Breast epithelium (tissue), 3 donors: ENCODE measurements around the gene BRD7.

ENCODE experiments used
- POLR2A ChIP-seq: fragments of 450-650 bp; IDR thresholded peaks from one replicate; pipeline ENCODE4 v1.6.1; 2016; ENCODE audit warnings: antibody characterized with exemption, mild to moderate bottlenecking, moderate library complexity
- POLR2AphosphoS5 ChIP-seq, 3 donors: sonication (generic); formaldehyde crosslinking; IDR thresholded peaks; one replicate each; pipeline ENCODE4 v1.6.1; 2017; ENCODE audit warnings: antibody characterized with exemption in 3 of 3
- TF ChIP-seq, protein P1 (sequence below), 3 donors: fragments of 450-650 bp; IDR thresholded peaks; one replicate each; pipeline ENCODE4 v1.5.1; 2016 to 2017; ENCODE audit warnings: antibody characterized with exemption in 3 of 3, mild to moderate bottlenecking in 3 of 3, moderate library complexity in 3 of 3

DNA sequence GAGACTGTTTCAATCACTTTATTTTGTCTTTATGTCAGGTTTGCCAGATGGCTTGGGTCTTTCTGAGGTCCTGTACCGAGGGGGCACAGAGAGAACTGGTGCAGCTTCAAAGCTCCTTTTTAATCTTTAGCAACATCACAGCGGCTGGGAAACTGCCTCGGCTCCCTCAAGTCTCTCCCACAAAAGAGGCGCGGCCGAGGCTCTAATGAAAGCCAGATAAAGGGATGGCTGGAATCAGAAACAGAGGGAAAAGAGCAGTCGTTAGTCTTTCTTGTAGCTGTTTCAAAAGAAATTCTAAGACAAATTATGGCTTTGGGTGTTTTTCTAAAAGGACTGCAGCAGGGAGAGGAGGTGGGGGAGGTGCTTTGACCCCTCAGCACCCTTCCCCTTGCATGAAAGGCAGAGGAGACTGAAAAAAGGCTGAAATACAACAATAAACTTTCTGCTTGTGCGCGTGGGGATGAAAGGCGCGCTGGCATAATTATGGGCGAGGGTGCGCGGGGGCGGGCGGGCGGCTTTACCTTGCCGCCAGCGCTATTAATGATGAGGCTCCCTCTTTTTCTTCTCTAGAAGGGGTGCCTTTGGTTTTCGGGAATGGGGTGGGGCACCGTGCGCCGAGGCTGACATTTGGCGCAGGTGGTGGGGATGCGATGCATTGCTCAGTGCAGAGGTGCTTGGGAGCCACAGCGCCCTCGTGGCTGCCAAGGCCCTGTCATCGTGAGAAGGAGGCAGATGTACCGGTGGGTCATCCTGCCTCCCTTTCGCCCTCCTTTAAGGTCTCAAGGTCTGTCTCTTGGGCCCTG lies 22.3 kb upstream of the BRD7 start:
- TF ChIP-seq POLR2A = no peak
- TF ChIP-seq, protein P1, sequence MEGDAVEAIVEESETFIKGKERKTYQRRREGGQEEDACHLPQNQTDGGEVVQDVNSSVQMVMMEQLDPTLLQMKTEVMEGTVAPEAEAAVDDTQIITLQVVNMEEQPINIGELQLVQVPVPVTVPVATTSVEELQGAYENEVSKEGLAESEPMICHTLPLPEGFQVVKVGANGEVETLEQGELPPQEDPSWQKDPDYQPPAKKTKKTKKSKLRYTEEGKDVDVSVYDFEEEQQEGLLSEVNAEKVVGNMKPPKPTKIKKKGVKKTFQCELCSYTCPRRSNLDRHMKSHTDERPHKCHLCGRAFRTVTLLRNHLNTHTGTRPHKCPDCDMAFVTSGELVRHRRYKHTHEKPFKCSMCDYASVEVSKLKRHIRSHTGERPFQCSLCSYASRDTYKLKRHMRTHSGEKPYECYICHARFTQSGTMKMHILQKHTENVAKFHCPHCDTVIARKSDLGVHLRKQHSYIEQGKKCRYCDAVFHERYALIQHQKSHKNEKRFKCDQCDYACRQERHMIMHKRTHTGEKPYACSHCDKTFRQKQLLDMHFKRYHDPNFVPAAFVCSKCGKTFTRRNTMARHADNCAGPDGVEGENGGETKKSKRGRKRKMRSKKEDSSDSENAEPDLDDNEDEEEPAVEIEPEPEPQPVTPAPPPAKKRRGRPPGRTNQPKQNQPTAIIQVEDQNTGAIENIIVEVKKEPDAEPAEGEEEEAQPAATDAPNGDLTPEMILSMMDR (IDR thresholded peaks at IDR 0.05) = no peak
- TF ChIP-seq POLR2AphosphoS5 (IDR thresholded peaks at IDR 0.05) = no peak
